C4-2B (cell line): Measurements from ENCODE around the gene MATR3.

ENCODE experiments used
- CTCF ChIP-seq: fragments of 450-650 bp; conservative IDR thresholded peaks from 2 replicates; pipeline ENCODE4 v1.5.1; 2017; ENCODE audit warnings: mild to moderate bottlenecking
- ZFX ChIP-seq: fragments of 450-650 bp; IDR thresholded peaks from 2 replicates; pipeline ENCODE4 v1.6.1; 2017

GRCh38 chr5:139246394-139246793 is 47.1 kb upstream of the MATR3 start:
- no peak for TF ChIP-seq CTCF
- TF ChIP-seq ZFX = no peak
